A549 (cell line): Measurements from ENCODE around the gene TPRX1.

Source experiments
- BHLHE40 ChIP-seq: IDR thresholded peaks from 2 replicates; pipeline ENCODE4 v1.6.1; 2012; ENCODE audit warnings: low read depth, low read length, inconsistent platforms
- CBX8 ChIP-seq: fragments of 200-600 bp; sonication (generic); IDR thresholded peaks from 2 replicates; pipeline ENCODE4 v1.6.1; 2016
- CEBPB ChIP-seq, 2 experiments: fragments of >200 bp in 1 of 2; sonication (Bioruptor Twin) in 1 of 2; formaldehyde crosslinking in 1 of 2; IDR thresholded peaks; 2 replicates each; pipeline ENCODE4 v1.6.1; 2012 to 2016
- CTCF ChIP-seq: fragments of >200 bp; sonication (Bioruptor Twin); formaldehyde crosslinking; IDR thresholded peaks from 3 replicates; pipeline ENCODE4 v1.5.1; 2016
- FOSL2 ChIP-seq, 2 experiments: fragments of 450-650 bp in 1 of 2; fragments of >200 bp in 1 of 2; sonication (Bioruptor Twin) in 1 of 2; formaldehyde crosslinking; IDR thresholded peaks; 2 replicates each; pipeline versions ENCODE4 v1.5.0 to v1.6.1; 2016 to 2020; ENCODE audit warnings: mild to moderate bottlenecking in 1 of 2, moderate library complexity in 1 of 2
- MYC ChIP-seq: IDR thresholded peaks from 2 replicates; pipeline ENCODE4 v1.6.1; 2012; ENCODE audit warnings: mild to moderate bottlenecking, inconsistent platforms, low read length, improper control_type of control experiment, borderline replicate concordance
- POLR2A ChIP-seq: IDR thresholded peaks from 2 replicates; pipeline ENCODE4 v1.6.1; 2012; ENCODE audit warnings: mild to moderate bottlenecking, low read length
- REST ChIP-seq: fragments of 200-600 bp; sonication (generic); IDR thresholded peaks from 2 replicates; pipeline ENCODE4 v1.6.1; 2016; ENCODE audit warnings: antibody characterized with exemption, mild to moderate bottlenecking, moderate library complexity
- USF2 ChIP-seq: fragments of 450-650 bp; IDR thresholded peaks from 2 replicates; pipeline ENCODE4 v1.6.1; 2014; ENCODE audit warnings: antibody characterized with exemption
- ZNF302 ChIP-seq: fragments of 250-450 bp; sonication (Bioruptor Pico); IDR thresholded peaks from 2 replicates; pipeline ENCODE4 v1.9.0; 2021; ENCODE audit warnings: inconsistent platforms, mild to moderate bottlenecking, moderate library complexity

GRCh38 chr19:47786566-47786965, 17.8 kb downstream of the TPRX1 start:
- no peak for TF ChIP-seq MYC
- no peak for TF ChIP-seq CTCF
- no peak for TF ChIP-seq BHLHE40
- no peak for TF ChIP-seq ZNF302
- no peak for TF ChIP-seq POLR2A
- no peak for TF ChIP-seq USF2
- TF ChIP-seq REST: no peak
- no peak for TF ChIP-seq FOSL2 (IDR thresholded peaks at IDR 0.05)
- no peak for TF ChIP-seq FOSL2 (CRISPR knock-in tag; IDR thresholded peaks at IDR 0.05)
- no peak for TF ChIP-seq CEBPB (IDR thresholded peaks at IDR 0.05)
- TF ChIP-seq CBX8: no peak
